HepG2 (cell line): ENCODE results near the gene ERCC2. TPM values are rescaled to one million over a fixed set of nuclear protein-coding genes. Genes with fewer than 3 reads are reported as not detected.

Experiments used
- ARID4A ChIP-seq: sonication (generic); formaldehyde crosslinking; IDR thresholded peaks from 2 replicates; pipeline ENCODE4 v1.5.0; 2020; ENCODE audit warnings: mild to moderate bottlenecking, missing genetic modification reagents, borderline replicate concordance
- HINFP ChIP-seq: sonication (generic); formaldehyde crosslinking; IDR thresholded peaks from 2 replicates; pipeline ENCODE4 v1.4.0; 2020; ENCODE audit warnings: low read depth, mild to moderate bottlenecking, missing genetic modification reagents
- HOXD1 ChIP-seq: sonication (generic); formaldehyde crosslinking; IDR thresholded peaks from 2 replicates; pipeline ENCODE4 v1.5.0; 2020; ENCODE audit warnings: missing genetic modification reagents
- MEIS2 ChIP-seq: sonication (generic); formaldehyde crosslinking; IDR thresholded peaks from 2 replicates; pipeline ENCODE4 v1.9.0; 2021; ENCODE audit warnings: mild to moderate bottlenecking, missing genetic modification reagents
- NR2F1 ChIP-seq, 2 experiments: fragments of 450-650 bp in 1 of 2; formaldehyde crosslinking in 1 of 2; IDR thresholded peaks; 2 replicates each; pipeline versions ENCODE4 v1.5.0 to v1.6.1; 2016 to 2020; ENCODE audit warnings: mild to moderate bottlenecking in 1 of 2, missing compliant biosample characterization in 1 of 2, missing genetic modification reagents in 1 of 2, moderate library complexity in 1 of 2
- NRL ChIP-seq: sonication (generic); formaldehyde crosslinking; IDR thresholded peaks from 2 replicates; pipeline ENCODE4 v1.5.0; 2020; ENCODE audit warnings: missing genetic modification reagents, mild to moderate bottlenecking, moderate library complexity, borderline replicate concordance
- PRDM4 ChIP-seq: sonication (generic); formaldehyde crosslinking; IDR thresholded peaks from 2 replicates; pipeline ENCODE4 v1.9.0; 2021; ENCODE audit warnings: missing genetic modification reagents, borderline replicate concordance
- PREB ChIP-seq: sonication (generic); formaldehyde crosslinking; IDR thresholded peaks from 2 replicates; pipeline ENCODE4 v1.4.0; 2020; ENCODE audit warnings: missing genetic modification reagents
- SNAPC5 ChIP-seq: sonication (generic); formaldehyde crosslinking; IDR thresholded peaks from 2 replicates; pipeline ENCODE4 v1.8.1; 2023; ENCODE audit warnings: mild to moderate bottlenecking, missing genetic modification reagents, borderline replicate concordance
- SNRNP70 ChIP-seq: fragments of 200-400 bp; formaldehyde crosslinking; IDR thresholded peaks from 2 replicates; pipeline ENCODE4 v1.6.1; 2017; ENCODE audit warnings: mild to moderate bottlenecking, low read depth, low read length, moderate library complexity
- TBP ChIP-seq: sonication (generic); formaldehyde crosslinking; IDR thresholded peaks from 2 replicates; pipeline ENCODE4 v1.5.0; 2020; ENCODE audit warnings: missing genetic modification reagents
- THYN1 ChIP-seq: sonication (generic); formaldehyde crosslinking; IDR thresholded peaks from 2 replicates; pipeline ENCODE4 v1.8.1; 2023; ENCODE audit warnings: low read depth, mild to moderate bottlenecking, moderate library complexity, missing genetic modification reagents, borderline replicate concordance
- ZNF232 ChIP-seq: sonication (generic); formaldehyde crosslinking; IDR thresholded peaks from 2 replicates; pipeline ENCODE4 v1.4.0; 2020; ENCODE audit warnings: missing genetic modification reagents, borderline replicate concordance
- ZNF576 ChIP-seq: sonication (generic); formaldehyde crosslinking; IDR thresholded peaks from 2 replicates; pipeline ENCODE4 v1.4.0; 2020; ENCODE audit warnings: mild to moderate bottlenecking, missing genetic modification reagents
- ZNF800 ChIP-seq: sonication (generic); formaldehyde crosslinking; IDR thresholded peaks from 2 replicates; pipeline ENCODE4 v1.4.0; 2020; ENCODE audit warnings: missing genetic modification reagents
- polyA plus RNA-seq, 8 experiments: library from polyadenylated mRNA; depleted of rRNA in 3 of 8; stranded (reverse) in 7 of 8; unstranded in 1 of 8; fragments of >200 nt; fragmentation: Illumina TruSeq in 4 of 8; extraction: Trizol in 4 of 8; gene quantifications; 2 replicates each; pipeline versions ENCODE4 v1.2.1 to v1.2.3, GENCODE V29; 2011 to 2016; ENCODE audit warnings: low read depth in 4 of 8, missing spikeins in 1 of 8, mixed read lengths in 1 of 8; ENCODE audit not compliant: insufficient read depth in 1 of 8
- total RNA-seq, 5 experiments: library from RNA; depleted of rRNA; stranded (reverse); fragments of >200 nt; fragmentation: Illumina TruSeq; extraction: Trizol; gene quantifications; 2 replicates each; pipeline ENCODE4 v1.2.3, GENCODE V29; 2016; ENCODE audit warnings: low read depth in 1 of 5

The ERCC2 gene
- total and polyA plus RNA-seq, 2 of the 13 experiments (the other 11 are each of a cell fraction or from before 2014, with no cell fraction given), result 25.4 to 49.2 TPM

- TF ChIP-seq HINFP (CRISPR knock-in tag), result peak; percentile 81; the same call in 1 of the 2 replicates
- TF ChIP-seq TBP (CRISPR knock-in tag), result no peak
- peak; percentile 97 for TF ChIP-seq ARID4A (CRISPR knock-in tag)
- no peak for TF ChIP-seq PRDM4 (CRISPR knock-in tag)
- TF ChIP-seq THYN1, result no peak
- no peak for TF ChIP-seq NRL (CRISPR knock-in tag)
- no peak for TF ChIP-seq SNRNP70
- no peak for TF ChIP-seq PREB (CRISPR knock-in tag)
- no peak for TF ChIP-seq NR2F1 (CRISPR knock-in tag; IDR thresholded peaks at IDR 0.05)
- TF ChIP-seq MEIS2, result no peak
- no peak for TF ChIP-seq HOXD1 (CRISPR knock-in tag)
- no peak for TF ChIP-seq ZNF232 (CRISPR knock-in tag)
- no peak for TF ChIP-seq ZNF800 (CRISPR knock-in tag)
- no peak for TF ChIP-seq SNAPC5
- TF ChIP-seq ZNF576 (CRISPR knock-in tag), result no peak
These were observed 36.1 kb upstream of the ERCC2 start, which contains the start of gene POLR1G (continued) for GRCh38 chr19:45406226-45407090.
